Coronary artery (tissue), 2 donors: Measurements from ENCODE around the gene WDR64.

Experiments
- DNase-seq: peaks from one replicate; pipeline ENCODE4 v3.0.0-alpha.2; 2017; ENCODE audit warnings: low spot score
- H3K27ac ChIP-seq, 2 donors: fragments of 200-600 bp; sonication (generic); one replicate each; pipeline ENCODE4 v1.5.1; 2016 to 2019
- H3K4me3 ChIP-seq: fragments of 200-600 bp; sonication (generic); 2 replicates; pipeline ENCODE4 v1.5.1; 2016; ENCODE audit warnings: mild to moderate bottlenecking, moderate library complexity
- CTCF ChIP-seq: fragments of 200-600 bp; sonication (generic); IDR thresholded peaks from one replicate; pipeline ENCODE4 v1.5.1; 2019; ENCODE audit warnings: antibody characterized with exemption

The WDR64 gene

GRCh38 chr1:241808265-241808664, 156.2 kb downstream of the WDR64 start:
- Histone ChIP-seq H3K27ac (no peak overlapping the region), H3K4me3 (no peak overlapping the region)
- TF ChIP-seq CTCF: no peak
- no peak for DNase-seq

GRCh38 chr1:241810769-241811405, 158.8 kb downstream of the WDR64 start:
- no peak for DNase-seq
- Histone ChIP-seq H3K4me3 (no peak overlapping the region), H3K27ac (no peak overlapping the region)
- no peak for TF ChIP-seq CTCF

- H3K27ac ChIP-seq: no peak overlapping the region
- no peak for DNase-seq
- H3K4me3 ChIP-seq: no peak overlapping the region
- no peak for TF ChIP-seq CTCF
These were observed 161.8 kb downstream of the WDR64 start for GRCh38 chr1:241813768-241814320.

- TF ChIP-seq CTCF: no peak
- no peak for DNase-seq
These were observed 163.9 kb downstream of the WDR64 start for GRCh38 chr1:241816008-241816407.

GRCh38 chr1:241817331-241817792, 165.3 kb downstream of the WDR64 start:
- no peak for TF ChIP-seq CTCF
- H3K27ac ChIP-seq: no peak overlapping the region
- no peak for DNase-seq
- no peak overlapping the region for H3K4me3 ChIP-seq

More at GRCh38 chr1:241816008-241816407, 163.9 kb downstream of the WDR64 start:
- H3K27ac ChIP-seq: no peak overlapping the region
- no peak overlapping the region for H3K4me3 ChIP-seq

GRCh38 chr1:241817956-241818612, 166.0 kb downstream of the WDR64 start:
- no peak overlapping the region for H3K27ac ChIP-seq
- no peak for DNase-seq
- no peak for TF ChIP-seq CTCF
- no peak overlapping the region for H3K4me3 ChIP-seq
